Measurements from ENCODE around the gene TARBP1. TPM values are rescaled to one million over a fixed set of nuclear protein-coding genes. Genes with fewer than 3 reads are reported as not detected.

The TARBP1 gene
- total and polyA plus RNA-seq, 2 of the 13 experiments (the other 11 are each of a cell fraction or from before 2014, with no cell fraction given) = 37.7 to 67.0 TPM

GRCh38 chr1:234371414-234371813, 107.6 kb downstream of the TARBP1 start (continued):
- peak; percentile 64 for TF ChIP-seq PAXIP1 (CRISPR knock-in tag; conservative IDR thresholded peaks at IDR 0.05)
- 0 out of 2 replicates have a peak, but pooled peaks have one; percentile 16 for TF ChIP-seq THAP11 (CRISPR knock-in tag; IDR thresholded peaks at IDR 0.05)
- TF ChIP-seq LRRFIP1 (CRISPR knock-in tag; conservative IDR thresholded peaks at IDR 0.05) = no peak
- no peak for TF ChIP-seq HINFP (CRISPR knock-in tag; IDR thresholded peaks at IDR 0.05; ENCODE audit: low read depth)
- 0 out of 2 replicates have a peak, but pooled peaks have one; percentile 19 for TF ChIP-seq BCL6 (CRISPR knock-in tag; IDR thresholded peaks at IDR 0.05)
- peak; percentile 69 for TF ChIP-seq GATAD2A (CRISPR knock-in tag; IDR thresholded peaks at IDR 0.05)
- TF ChIP-seq RBFOX2 (IDR thresholded peaks at IDR 0.05; ENCODE audit: low read depth, low read length) = no peak
- TF ChIP-seq HNF1A (IDR thresholded peaks at IDR 0.05; ENCODE audit: low read depth) = no peak
- no peak for TF ChIP-seq HNF1A (CRISPR knock-in tag; IDR thresholded peaks at IDR 0.05; ENCODE audit: borderline replicate concordance)
- TF ChIP-seq FOXP4 (CRISPR knock-in tag; IDR thresholded peaks at IDR 0.05) = 0 out of 2 replicates have a peak, but pooled peaks have one; percentile 34
- TF ChIP-seq NONO (IDR thresholded peaks at IDR 0.05) = no peak
- no peak for TF ChIP-seq NONO (CRISPR knock-in tag; conservative IDR thresholded peaks at IDR 0.05)
- no peak for TF ChIP-seq SMYD3 (CRISPR knock-in tag; IDR thresholded peaks at IDR 0.05)
- TF ChIP-seq ZGPAT (CRISPR knock-in tag; IDR thresholded peaks at IDR 0.05) = 0 out of 2 replicates have a peak, but pooled peaks have one; percentile 29
- peak; percentile 66; the same call in 1 of the 2 replicates for TF ChIP-seq NFIC (IDR thresholded peaks at IDR 0.05; ENCODE audit: low read length)
